BLaER1 treated with 17β-estradiol and CSF1 and Interleukin-3, amounts not matched to agents 10 nM and 100 nM (cell line): ENCODE results near the gene PRKAB2.
"Not testable (repeated sequence)": the region's sequence is repeated elsewhere in the genome, so short reads cannot be mapped to it uniquely, and the experiment has no call there.

Source experiments
- H3K27ac ChIP-seq, 11 experiments: shearing (Covaris generic); formaldehyde crosslinking; 2 replicates each; pipeline ENCODE4 v1.8.1; 2022
- H3K27me3 ChIP-seq, 11 experiments: shearing (Covaris generic); formaldehyde crosslinking; 2 replicates each; pipeline ENCODE4 v1.8.1; 2022
- H3K36me3 ChIP-seq, 11 experiments: shearing (Covaris generic); formaldehyde crosslinking; 2 replicates each; pipeline ENCODE4 v1.8.1; 2022
- H3K4me1 ChIP-seq, 10 experiments: shearing (Covaris generic); formaldehyde crosslinking; 2 replicates each; pipeline ENCODE4 v1.8.1; 2022
- H3K4me2 ChIP-seq, 11 experiments: shearing (Covaris generic); formaldehyde crosslinking; 2 replicates each; pipeline ENCODE4 v1.8.1; 2022
- H3K4me3 ChIP-seq, 10 experiments: shearing (Covaris generic); formaldehyde crosslinking; 2 replicates each; pipeline ENCODE4 v1.8.1; 2022
- H3K9ac ChIP-seq, 11 experiments: shearing (Covaris generic); formaldehyde crosslinking; 2 replicates each; pipeline ENCODE4 v1.8.1; 2022
- H3K9me3 ChIP-seq, 11 experiments: shearing (Covaris generic); formaldehyde crosslinking; replicated peaks in 1 of 11; 2 replicates each; pipeline ENCODE4 v1.8.1; 2022
- H4K20me1 ChIP-seq, 11 experiments: shearing (Covaris generic); formaldehyde crosslinking; 2 replicates each; pipeline ENCODE4 v1.8.1; 2022
- Cebpa-rat ChIP-seq, 11 experiments: shearing (Covaris generic); IDR thresholded peaks; 2 replicates each; pipeline ENCODE4 v1.8.1; 2022

The PRKAB2 gene

GRCh38 chr1:147211577-147211976 lies 39.3 kb upstream of the PRKAB2 start:
- Histone ChIP-seq H3K27me3 (no peaks in the 10 kb centered on the region), H3K9ac (no peak overlapping the region), H3K9me3 (peaks cover 0 to 4% (median 0%) of the 10 kb centered on the region in 11 experiments; a peak in 1 of 22 replicates), H3K4me1 (peaks cover 8 to 19% (median 16%) of the 10 kb centered on the region in 10 experiments), H3K36me3 (peaks cover 0 to 12% (median 0%) of the 10 kb centered on the region in 11 experiments; a peak in 2 of 22 replicates), H4K20me1 (no peaks in the 10 kb centered on the region), H3K4me3 (no peak overlapping the region), H3K27ac (no peak overlapping the region), H3K4me2 (no peak overlapping the region)
- TF ChIP-seq Cebpa-rat (IDR thresholded peaks at IDR 0.05) = no peak

GRCh38 chr1:147210987-147211386 lies 38.7 kb upstream of the PRKAB2 start:
- Histone ChIP-seq H3K4me1 (peaks cover 8 to 19% (median 16%) of the 10 kb centered on the region in 10 experiments), H3K4me3 (no peak overlapping the region), H3K4me2 (no peak overlapping the region), H4K20me1 (no peaks in the 10 kb centered on the region), H3K27me3 (no peaks in the 10 kb centered on the region), H3K9ac (no peak overlapping the region), H3K9me3 (peaks cover 0 to 4% (median 0%) of the 10 kb centered on the region in 11 experiments; a peak in 1 of 22 replicates), H3K27ac (no peak overlapping the region), H3K36me3 (peaks cover 0 to 12% (median 0%) of the 10 kb centered on the region in 11 experiments; a peak in 2 of 22 replicates)
- TF ChIP-seq Cebpa-rat (IDR thresholded peaks at IDR 0.05) = no peak

GRCh38 chr1:147209825-147210821 lies 37.9 kb upstream of the PRKAB2 start:
- no peak overlapping the region for H3K4me3 ChIP-seq
- H4K20me1 ChIP-seq = no peaks in the 10 kb centered on the region
- H3K36me3 ChIP-seq = peaks cover 0 to 12% (median 0%) of the 10 kb centered on the region in 11 experiments; a peak in 2 of 22 replicates
- H3K4me1 ChIP-seq = peaks cover 8 to 17% (median 13%) of the 10 kb centered on the region in 10 experiments
- no peak overlapping the region for H3K9ac ChIP-seq
- peaks cover 0 to 4% (median 0%) of the 10 kb centered on the region in 11 experiments; a peak in 1 of 22 replicates for H3K9me3 ChIP-seq
- no peak for TF ChIP-seq Cebpa-rat (IDR thresholded peaks at IDR 0.05)
- H3K27me3 ChIP-seq = no peaks in the 10 kb centered on the region
- no peak overlapping the region for H3K27ac ChIP-seq
- no peak overlapping the region for H3K4me2 ChIP-seq

- Histone ChIP-seq H3K27ac (no peak overlapping the region), H3K36me3 (peaks cover 0 to 12% (median 0%) of the 10 kb centered on the region in 11 experiments; a peak in 2 of 22 replicates), H3K4me3 (no peak overlapping the region), H4K20me1 (no peaks in the 10 kb centered on the region), H3K9ac (no peak overlapping the region), H3K4me2 (no peak overlapping the region), H3K27me3 (no peaks in the 10 kb centered on the region), H3K9me3 (peaks cover 0 to 4% (median 0%) of the 10 kb centered on the region in 11 experiments; a peak in 1 of 22 replicates), H3K4me1 (peaks cover 13 to 17% (median 14%) of the 10 kb centered on the region in 10 experiments)
- no peak for TF ChIP-seq Cebpa-rat (IDR thresholded peaks at IDR 0.05)
Observed at GRCh38 chr1:147208619-147209018, 36.3 kb upstream of the PRKAB2 start.

- Histone ChIP-seq H3K9ac (no peak overlapping the region), H3K27me3 (no peaks in the 10 kb centered on the region), H4K20me1 (no peaks in the 10 kb centered on the region), H3K27ac (no peak overlapping the region), H3K4me2 (no peak overlapping the region), H3K4me1 (peaks cover 13 to 20% (median 18%) of the 10 kb centered on the region in 10 experiments), H3K36me3 (peaks cover 0 to 11% (median 0%) of the 10 kb centered on the region in 11 experiments; a peak in 2 of 22 replicates), H3K9me3 (peaks cover 0 to 4% (median 0%) of the 10 kb centered on the region in 11 experiments; a peak in 1 of 22 replicates), H3K4me3 (no peak overlapping the region)
- TF ChIP-seq Cebpa-rat (IDR thresholded peaks at IDR 0.05) = no peak
Observed at GRCh38 chr1:147207192-147207591, 34.9 kb upstream of the PRKAB2 start.

- peak overlapping the region in 4 of 11 experiments; percentile 20 to 47 (median 31); a peak in 6 of 22 replicates for H3K27ac ChIP-seq
- H3K9ac ChIP-seq = no peak overlapping the region
- H3K27me3 ChIP-seq = no peaks in the 10 kb centered on the region
- H3K9me3 ChIP-seq = peaks cover 0 to 4% (median 0%) of the 10 kb centered on the region in 11 experiments; a peak in 1 of 22 replicates
- no peak overlapping the region for H3K4me3 ChIP-seq
- no peak; a peak in 1 of 22 replicates for TF ChIP-seq Cebpa-rat (IDR thresholded peaks at IDR 0.05)
- peak overlapping the region; percentile 44 to 61 (median 54); a peak in 21 of 22 replicates for H3K4me2 ChIP-seq
- 0 out of 22 replicates have a peak, but pooled peaks cover 0 to 5% (median 0%) of the 10 kb centered on the region in 11 experiments for H3K36me3 ChIP-seq
- H3K4me1 ChIP-seq = peaks cover 13 to 20% (median 18%) of the 10 kb centered on the region in 10 experiments
- H4K20me1 ChIP-seq = no peaks in the 10 kb centered on the region
Observed at GRCh38 chr1:147204080-147204479, 31.8 kb upstream of the PRKAB2 start.

GRCh38 chr1:147202576-147202975 lies 30.3 kb upstream of the PRKAB2 start:
- Histone ChIP-seq H3K4me2 (no peak overlapping the region), H3K36me3 (0 out of 22 replicates have a peak, but pooled peaks cover 0 to 2% (median 0%) of the 10 kb centered on the region in 11 experiments), H3K4me1 (peaks cover 13 to 20% (median 18%) of the 10 kb centered on the region in 10 experiments), H3K27ac (no peak overlapping the region), H3K27me3 (no peaks in the 10 kb centered on the region), H4K20me1 (no peaks in the 10 kb centered on the region), H3K4me3 (no peak overlapping the region), H3K9me3 (peaks cover 0 to 2% (median 0%) of the 10 kb centered on the region in 11 experiments; a peak in 3 of 22 replicates), H3K9ac (no peak overlapping the region)
- no peak for TF ChIP-seq Cebpa-rat (IDR thresholded peaks at IDR 0.05)

- no peak overlapping the region for H3K27ac ChIP-seq
- no peak for TF ChIP-seq Cebpa-rat (IDR thresholded peaks at IDR 0.05)
- H3K9me3 ChIP-seq = peaks cover 0 to 9% (median 0%) of the 10 kb centered on the region in 11 experiments; a peak in 5 of 22 replicates
- H3K4me1 ChIP-seq = peaks cover 13 to 20% (median 18%) of the 10 kb centered on the region in 10 experiments
- no peaks in the 10 kb centered on the region for H3K36me3 ChIP-seq
- no peaks in the 10 kb centered on the region for H3K27me3 ChIP-seq
- H4K20me1 ChIP-seq = no peaks in the 10 kb centered on the region
- H3K9ac ChIP-seq = no peak overlapping the region
- H3K4me3 ChIP-seq = no peak overlapping the region
- no peak overlapping the region for H3K4me2 ChIP-seq
Observed at GRCh38 chr1:147201786-147202185, 29.5 kb upstream of the PRKAB2 start.

GRCh38 chr1:147201276-147201675 lies 29.0 kb upstream of the PRKAB2 start:
- TF ChIP-seq Cebpa-rat (IDR thresholded peaks at IDR 0.05) = no peak
- H3K27me3 ChIP-seq = no peaks in the 10 kb centered on the region
- H4K20me1 ChIP-seq = no peaks in the 10 kb centered on the region
- H3K9ac ChIP-seq = no peak overlapping the region
- H3K9me3 ChIP-seq = peaks cover 0 to 12% (median 0%) of the 10 kb centered on the region in 11 experiments; a peak in 5 of 22 replicates
- H3K36me3 ChIP-seq = no peaks in the 10 kb centered on the region; a peak in 1 of 22 replicates
- peaks cover 13 to 20% (median 18%) of the 10 kb centered on the region in 10 experiments for H3K4me1 ChIP-seq
- H3K4me3 ChIP-seq = no peak overlapping the region
- H3K27ac ChIP-seq = no peak overlapping the region
- no peak overlapping the region for H3K4me2 ChIP-seq

GRCh38 chr1:147197324-147197723 lies 25.1 kb upstream of the PRKAB2 start:
- H3K27ac ChIP-seq, H3K4me3 ChIP-seq: not testable (repeated sequence)

More at GRCh38 chr1:147197324-147197723, 25.1 kb upstream of the PRKAB2 start:
- not testable (repeated sequence) for H3K27me3 ChIP-seq, H3K4me2 ChIP-seq, H4K20me1 ChIP-seq, H3K36me3 ChIP-seq, H3K9ac ChIP-seq, H3K4me1 ChIP-seq
- H3K9me3 ChIP-seq = peaks cover 0 to 12% (median 0%) of the 10 kb centered on the region in 11 experiments; a peak in 6 of 22 replicates
